ENCODE measurements around the gene KLF7. TPM values are rescaled to one million over a fixed set of nuclear protein-coding genes. Genes with fewer than 3 reads are reported as not detected.

Gene KLF7
- total RNA-seq, 1 experiment from 2014 or later = 32.2 TPM

DNA sequence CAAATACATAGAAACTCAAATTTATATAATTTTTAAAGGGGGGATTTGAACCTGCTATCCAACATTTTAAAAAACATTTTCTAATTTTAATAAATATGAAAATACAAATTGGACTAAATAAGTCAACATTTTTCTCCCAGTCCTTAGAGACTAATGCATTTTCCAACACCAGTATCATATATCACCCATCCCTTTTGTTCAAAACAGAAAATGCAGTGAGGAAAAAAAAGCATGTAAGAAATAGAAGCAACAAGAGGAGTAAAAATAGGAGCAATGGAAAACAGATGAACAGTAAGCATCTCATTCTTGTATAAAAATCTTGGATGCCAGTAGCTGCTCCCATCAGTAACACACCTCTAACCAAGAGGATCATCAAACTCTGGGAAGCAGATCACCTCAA is 25.5 kb downstream of the KLF7 start:
- no peak overlapping the region for H3K18ac ChIP-seq (ENCODE audit: insufficient read length, low read depth, low read length)
- H2BK5ac ChIP-seq (ENCODE audit: insufficient read length, low read length) = no peak overlapping the region
- peaks cover 0 to 5% (median 1%) of the 10 kb centered on the region in 3 experiments; a peak in 2 of 7 replicates for H3K36me3 Mint-ChIP-seq (ENCODE audit: insufficient read depth in 1 of 3, low read depth in 3 of 3)
- H3K23ac ChIP-seq (ENCODE audit: insufficient read length, low read depth, low read length) = no peak overlapping the region
- no peak overlapping the region for H2AFZ ChIP-seq (ENCODE audit: low read length)
- H3K9me3 Mint-ChIP-seq = no peaks in the 10 kb centered on the region; a peak in 1 of 5 replicates
- no peaks in the 10 kb centered on the region for H3K27me3 ChIP-seq (ENCODE audit: insufficient read depth, low read length)
- no peak overlapping the region for H3K56ac ChIP-seq (ENCODE audit: insufficient read length, low read depth, low read length)
- no peak overlapping the region for H2AK5ac ChIP-seq (ENCODE audit: insufficient read length, low read length)
- no peak overlapping the region for H4K91ac ChIP-seq (ENCODE audit: insufficient read length, low read depth, low read length)
- no peak overlapping the region for H4K5ac ChIP-seq (ENCODE audit: insufficient read length, low read depth, low read length)
- no peak overlapping the region for H2BK12ac ChIP-seq (ENCODE audit: insufficient read length, low read depth, low read length)
- H3K79me1 ChIP-seq (ENCODE audit: insufficient read depth, low read depth, low read length, poor library complexity, severe bottlenecking) = no peaks in the 10 kb centered on the region
- DNase-seq = no peak
- H3K14ac ChIP-seq (ENCODE audit: insufficient read depth, low read length) = no peak overlapping the region
- no peak overlapping the region for H2BK20ac ChIP-seq (ENCODE audit: low read depth, low read length, poor library complexity, severe bottlenecking)
- H2BK120ac ChIP-seq (ENCODE audit: low read depth, low read length, poor library complexity, severe bottlenecking) = no peak overlapping the region
- no peak overlapping the region for H3K9ac ChIP-seq (ENCODE audit: extremely low read depth, insufficient read length, low read length)
- H4K20me1 ChIP-seq (ENCODE audit: control insufficient read depth, insufficient read depth, insufficient read length) = no peaks in the 10 kb centered on the region
- no peak for TF ChIP-seq CTCF (conservative IDR thresholded peaks at IDR 0.05)
- H3T11ph ChIP-seq (ENCODE audit: low read length) = no peak overlapping the region
- peaks cover 17% of the 10 kb centered on the region for H3K4me1 ChIP-seq (ENCODE audit: insufficient read depth, low read length)
- H3K9me3 ChIP-seq (ENCODE audit: control insufficient read depth, low read depth, low read length) = no peaks in the 10 kb centered on the region
- H2BK15ac ChIP-seq (ENCODE audit: low read depth, low read length) = no peak overlapping the region
- H3K27ac ChIP-seq (ENCODE audit: insufficient read length, low read depth, low read length) = no peak overlapping the region
- H3K4me2 ChIP-seq (ENCODE audit: insufficient read depth, insufficient read length, low read length) = no peak overlapping the region
- no peak overlapping the region for H3K4ac ChIP-seq (ENCODE audit: low read depth, low read length)
- H3K27ac Mint-ChIP-seq = no peak overlapping the region; a peak in 1 of 7 replicates
- H4K8ac ChIP-seq (replicated peaks; ENCODE audit: insufficient read length, low read depth, low read length) = no peak overlapping the region
- H3K4me1 Mint-ChIP-seq = peaks cover 57 to 85% of the 10 kb centered on the region in 2 experiments
- peaks cover 9% of the 10 kb centered on the region for H3K79me2 ChIP-seq (ENCODE audit: insufficient read depth, low read length)
- H3K23me2 ChIP-seq (ENCODE audit: insufficient read length, low read depth, low read length, poor library complexity, severe bottlenecking) = no peaks in the 10 kb centered on the region
- no peak overlapping the region for H3K4me3 Mint-ChIP-seq
- H3K27me3 Mint-ChIP-seq (ENCODE audit: low read depth) = no peaks in the 10 kb centered on the region
